ENCODE measurements around the gene CCDC188.

CCDC188 gene

DNA sequence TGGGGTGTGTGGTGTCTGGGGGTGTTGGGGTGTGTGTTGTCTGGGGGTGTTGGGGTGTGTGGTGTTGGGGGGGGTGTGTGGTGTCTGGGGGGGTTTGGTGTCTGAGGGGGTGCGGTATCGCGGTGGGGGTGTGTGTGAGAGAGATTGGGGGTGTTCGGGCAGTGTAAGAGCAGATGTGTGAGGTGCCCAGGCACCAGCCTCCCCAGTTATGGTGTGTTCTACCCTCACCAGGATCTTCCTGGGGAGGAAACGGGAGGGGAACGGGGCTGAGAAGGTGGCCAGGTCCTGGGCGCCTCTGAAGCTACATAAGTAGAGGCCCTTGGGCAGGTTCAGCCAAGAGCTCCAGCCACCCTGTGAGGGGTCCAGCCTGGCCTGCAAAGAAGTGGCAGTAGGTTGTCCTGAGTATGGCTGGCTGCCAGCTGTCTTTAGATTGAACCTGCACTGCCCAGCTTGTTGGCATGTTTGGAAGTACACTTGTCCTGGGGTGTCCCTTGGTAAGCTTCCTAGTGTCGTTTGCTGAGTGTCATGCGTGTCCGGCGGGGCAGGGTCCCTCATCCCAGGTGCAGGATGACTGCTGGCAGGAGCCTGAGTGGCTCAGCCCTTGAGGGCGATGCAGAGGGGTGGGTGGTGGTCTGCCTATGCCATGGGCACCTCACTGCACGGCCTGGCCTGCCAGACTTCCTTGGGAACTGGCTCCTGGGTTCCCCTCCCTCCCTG, 27.3 kb downstream of the CCDC188 start:
- TF ChIP-seq CTCF (IDR thresholded peaks at IDR 0.05; ENCODE audit: low read depth, low read length) = no peak
- in situ Hi-C loops (cut with HindIII; ENCODE audit: low sequenced_read_pairs) = no loop called here
- no peak for DNase-seq (ENCODE audit: low read depth, low spot score)
- no peak overlapping the region for H3K4me3 ChIP-seq (ENCODE audit: low read depth, low read length)

DNA sequence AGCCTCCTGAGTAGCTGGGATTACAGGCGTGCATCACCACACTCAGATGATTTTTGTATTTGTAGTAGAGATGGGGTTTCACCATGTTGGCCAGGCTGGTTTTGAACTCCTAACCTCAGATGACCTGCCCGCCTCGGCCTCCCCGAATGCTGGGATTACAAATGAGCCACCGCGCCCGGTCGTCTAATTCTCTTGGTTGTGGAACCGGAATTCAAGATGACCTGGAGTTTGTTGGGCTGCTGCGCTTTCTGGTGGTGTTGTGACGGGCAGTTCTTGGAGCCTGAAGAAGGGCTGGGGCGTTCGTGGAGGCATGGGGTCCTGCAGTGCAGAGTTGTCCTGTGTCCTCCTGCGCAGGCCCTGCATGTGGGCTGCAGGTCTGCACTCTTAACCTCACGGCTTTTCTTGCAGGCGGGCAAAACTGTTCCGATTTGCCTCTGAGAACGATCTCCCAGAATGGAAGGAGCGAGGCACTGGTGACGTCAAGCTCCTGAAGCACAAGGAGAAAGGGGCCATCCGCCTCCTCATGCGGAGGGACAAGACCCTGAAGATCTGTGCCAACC, 28.9 kb downstream of the CCDC188 start:
- TF ChIP-seq CTCF (IDR thresholded peaks at IDR 0.05; ENCODE audit: low read depth, low read length) = no peak
- in situ Hi-C loops (cut with HindIII; ENCODE audit: low sequenced_read_pairs) = no loop called here
- DNase-seq (ENCODE audit: low read depth, low spot score) = no peak
- H3K4me3 ChIP-seq (ENCODE audit: low read depth, low read length) = no peak overlapping the region

DNA sequence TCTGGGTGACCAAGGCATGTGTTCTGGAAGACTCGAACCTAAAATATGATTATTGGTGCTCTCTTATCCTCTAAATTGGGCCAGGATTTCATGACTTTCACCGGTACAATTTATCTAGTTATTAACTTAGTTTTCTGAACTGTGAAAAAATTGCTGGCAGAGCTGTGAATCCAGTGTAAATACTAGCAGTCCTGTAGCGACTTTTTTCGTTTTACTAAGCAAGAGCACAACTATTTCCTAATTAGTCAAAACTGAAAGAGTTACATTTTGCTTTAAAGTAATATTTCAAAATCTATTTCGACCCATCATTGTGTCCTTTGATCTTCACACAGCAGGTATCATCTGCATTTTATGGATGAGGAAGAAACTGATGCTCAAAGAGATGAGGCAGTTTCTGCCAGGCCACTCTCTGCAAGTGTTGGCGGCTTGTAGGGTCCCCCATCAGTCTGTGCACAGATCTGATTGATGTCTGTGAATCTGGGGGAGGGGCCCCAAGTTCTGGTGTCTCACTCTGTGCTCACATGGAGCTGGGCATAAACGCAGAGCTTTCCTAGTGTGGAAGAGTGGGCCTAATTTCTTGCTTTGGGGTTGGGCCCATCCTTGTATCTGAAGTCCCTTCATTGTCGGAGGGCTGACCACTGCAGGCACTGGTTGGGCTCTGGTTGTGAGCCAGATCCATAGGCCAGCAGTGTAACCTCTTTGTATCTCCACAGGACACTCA, 32.4 kb downstream of the CCDC188 start:
- DNase-seq (ENCODE audit: low read depth, low spot score) = no peak
- TF ChIP-seq CTCF (IDR thresholded peaks at IDR 0.05; ENCODE audit: low read depth, low read length) = no peak
- peak overlapping the region; percentile 78 for H3K4me3 ChIP-seq (ENCODE audit: low read depth, low read length)
- in situ Hi-C loops (cut with HindIII; ENCODE audit: low sequenced_read_pairs) = no loop called here

DNA sequence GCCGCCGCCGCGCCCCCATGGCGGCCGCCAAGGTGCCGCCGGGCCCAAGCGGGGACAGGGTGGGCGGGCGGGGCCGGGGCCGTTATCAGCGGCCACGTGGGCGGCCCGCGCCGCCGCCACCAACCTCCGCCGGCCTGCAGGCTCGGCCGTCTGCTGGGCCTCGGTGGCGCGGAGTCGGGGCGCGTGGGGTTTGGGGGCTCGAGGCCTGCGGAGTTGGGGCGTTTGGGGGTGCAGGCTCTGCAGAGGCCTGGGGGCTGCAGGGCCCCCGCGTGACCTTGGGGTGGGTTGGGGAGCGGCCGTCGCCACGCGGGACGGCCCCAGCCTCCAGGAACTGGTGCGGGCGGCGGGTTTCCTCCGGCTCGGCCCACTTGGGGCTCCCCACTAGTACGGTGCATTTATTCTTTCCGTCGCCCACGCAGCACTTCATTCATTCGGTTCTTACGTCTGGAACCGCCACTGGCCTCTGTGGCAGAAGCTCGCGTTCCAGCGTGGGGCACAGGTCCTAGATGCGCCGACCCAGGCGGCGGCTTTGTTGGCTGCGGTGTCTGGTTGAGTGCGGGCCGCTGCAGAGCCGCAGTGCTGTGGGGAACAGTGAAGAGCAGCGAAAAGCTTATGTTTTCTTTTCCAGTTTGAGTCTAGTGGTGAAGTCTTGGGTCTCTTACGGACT, 33.1 kb downstream of the CCDC188 start:
- TF ChIP-seq CTCF (IDR thresholded peaks at IDR 0.05; ENCODE audit: low read depth, low read length) = no peak
- peak overlapping the region; percentile 78 for H3K4me3 ChIP-seq (ENCODE audit: low read depth, low read length)
- DNase-seq (ENCODE audit: low read depth, low spot score) = no peak
- in situ Hi-C loops (cut with HindIII; ENCODE audit: low sequenced_read_pairs) = no loop called here

- peak within 1 kb of the TSS; percentile 96 for H3K4me3 ChIP-seq (ENCODE audit: low read depth, low read length)
- DNase-seq (ENCODE audit: low read depth, low spot score) = peak; percentile 99
- in situ Hi-C loops (cut with HindIII; ENCODE audit: low sequenced_read_pairs) = no loop called here
- no peak for TF ChIP-seq CTCF (IDR thresholded peaks at IDR 0.05; ENCODE audit: low read depth, low read length)
Observed at GRCh38 chr22:20116951-20117632, 33.8 kb downstream of the CCDC188 start, which contains the start of gene TRMT2A. Gene TRMT2A, minus strand, starts transcription at chr22:20117226. Its CDS starts 320 bp downstream, at chr22:20116906.
